GM19468 (cell line): Measurements from ENCODE around the gene LDLRAD2.
A peak's percentile ranks its signal among the peaks of the same experiment; 100 is the strongest.

Experiments used
- ATAC-seq: cut with Tn5 transposase; IDR thresholded peaks from one replicate; pipeline ENCODE4 v1.9.1; 2021; ENCODE audit warnings: mild to moderate bottlenecking, moderate library complexity, moderate number of reproducible peaks; ENCODE audit not compliant: unreplicated experiment; ENCODE audit errors: extremely low read depth

Gene LDLRAD2

GRCh38 chr1:21839337-21840037 is 27.4 kb downstream of the LDLRAD2 start:
- no peak for ATAC-seq

- no peak for ATAC-seq
These were observed 28.9 kb downstream of the LDLRAD2 start for GRCh38 chr1:21840981-21841380.

GRCh38 chr1:21841852-21842466 is 29.9 kb downstream of the LDLRAD2 start:
- ATAC-seq: no peak

GRCh38 chr1:21842606-21843162 is 30.6 kb downstream of the LDLRAD2 start:
- ATAC-seq: no peak

- no peak for ATAC-seq
These were observed 31.1 kb downstream of the LDLRAD2 start for GRCh38 chr1:21843208-21843607.

GRCh38 chr1:21843996-21844395 is 31.9 kb downstream of the LDLRAD2 start:
- ATAC-seq: no peak

GRCh38 chr1:21845646-21846641 is 33.9 kb downstream of the LDLRAD2 start:
- ATAC-seq: no peak

GRCh38 chr1:21847223-21848205 is 35.4 kb downstream of the LDLRAD2 start:
- no peak for ATAC-seq

- no peak for ATAC-seq
These were observed 36.6 kb downstream of the LDLRAD2 start for GRCh38 chr1:21848524-21849174.

GRCh38 chr1:21849909-21850576 is 38.0 kb downstream of the LDLRAD2 start:
- no peak for ATAC-seq

- no peak for ATAC-seq
These were observed 39.6 kb downstream of the LDLRAD2 start for GRCh38 chr1:21851430-21852250.

GRCh38 chr1:21852282-21853130 is 40.4 kb downstream of the LDLRAD2 start:
- ATAC-seq: peak; percentile 26

- no peak for ATAC-seq
These were observed 41.0 kb downstream of the LDLRAD2 start for GRCh38 chr1:21853131-21853427.

- no peak for ATAC-seq
These were observed 42.2 kb downstream of the LDLRAD2 start for GRCh38 chr1:21854090-21854750.

- no peak for ATAC-seq
These were observed 42.7 kb downstream of the LDLRAD2 start for GRCh38 chr1:21854751-21855131.
